Activated T-cell treated with anti-CD3 and anti-CD28 coated beads, Interleukin-2, amount 50 U/mL, for 48 hours (primary cell): ENCODE data around the gene AGTRAP.

Experiments used
- DNase-seq, 2 experiments: peaks; one replicate each; pipeline ENCODE4 v3.0.0-alpha.2; 2020

AGTRAP gene

GRCh38 chr1:11735854-11736745 lies at the start of gene AGTRAP:
TSS of gene AGTRAP (plus strand) at chr1:11736136. CDS start at chr1:11736209, 73 bp downstream.
- peak; percentile 89 to 93 for DNase-seq

GRCh38 chr1:11688506-11688905 lies 47.4 kb upstream of the AGTRAP start:
- DNase-seq, result no peak

- peak in 1 of 2 experiments; percentile 28 for DNase-seq
These were observed 45.3 kb upstream of the AGTRAP start for GRCh38 chr1:11690397-11691301.

- peak; percentile 25 to 34 for DNase-seq
These were observed 44.5 kb upstream of the AGTRAP start, which contains the start of gene DRAXIN for GRCh38 chr1:11691302-11691914. TSS of gene DRAXIN (plus strand) at chr1:11691710. CDS start at chr1:11706259, 14,549 bp downstream.

GRCh38 chr1:11691928-11692711 lies 43.8 kb upstream of the AGTRAP start:
- DNase-seq, result no peak

GRCh38 chr1:11693024-11693590 lies 42.8 kb upstream of the AGTRAP start:
- DNase-seq, result peak; percentile 58 to 68

GRCh38 chr1:11693917-11694316 lies 42.0 kb upstream of the AGTRAP start:
- DNase-seq, result no peak

- no peak for DNase-seq
These were observed 40.1 kb upstream of the AGTRAP start for GRCh38 chr1:11695861-11696260.

GRCh38 chr1:11697188-11697892 lies 38.6 kb upstream of the AGTRAP start:
- DNase-seq, result no peak

GRCh38 chr1:11697893-11698210 lies 38.1 kb upstream of the AGTRAP start:
- DNase-seq, result no peak

GRCh38 chr1:11700601-11701467 lies 35.1 kb upstream of the AGTRAP start:
- DNase-seq, result no peak

- DNase-seq, result no peak
These were observed 34.4 kb upstream of the AGTRAP start for GRCh38 chr1:11701551-11701961.

- DNase-seq, result no peak
These were observed 33.7 kb upstream of the AGTRAP start for GRCh38 chr1:11701981-11702803.

GRCh38 chr1:11703357-11704193 lies 32.4 kb upstream of the AGTRAP start:
- DNase-seq, result no peak

GRCh38 chr1:11704194-11704529 lies 31.8 kb upstream of the AGTRAP start:
- DNase-seq, result no peak

GRCh38 chr1:11704691-11705475 lies 31.1 kb upstream of the AGTRAP start:
- no peak for DNase-seq

GRCh38 chr1:11705596-11705995 lies 30.3 kb upstream of the AGTRAP start:
- DNase-seq, result no peak

GRCh38 chr1:11706292-11706691 lies 29.6 kb upstream of the AGTRAP start:
- DNase-seq, result no peak
